8988T (cell line): ENCODE results near the gene MAP3K5.

ENCODE experiments used
- DNase-seq: peaks from one replicate; pipeline ENCODE4 v3.0.0; 2011

MAP3K5 gene

GRCh38 chr6:136749359-136749997 is 42.8 kb downstream of the MAP3K5 start:
- DNase-seq, result no peak

- DNase-seq, result no peak
Measured at GRCh38 chr6:136747507-136747906, 44.8 kb downstream of the MAP3K5 start.

GRCh38 chr6:136745300-136745699 is 47.0 kb downstream of the MAP3K5 start:
- DNase-seq, result no peak

DNA sequence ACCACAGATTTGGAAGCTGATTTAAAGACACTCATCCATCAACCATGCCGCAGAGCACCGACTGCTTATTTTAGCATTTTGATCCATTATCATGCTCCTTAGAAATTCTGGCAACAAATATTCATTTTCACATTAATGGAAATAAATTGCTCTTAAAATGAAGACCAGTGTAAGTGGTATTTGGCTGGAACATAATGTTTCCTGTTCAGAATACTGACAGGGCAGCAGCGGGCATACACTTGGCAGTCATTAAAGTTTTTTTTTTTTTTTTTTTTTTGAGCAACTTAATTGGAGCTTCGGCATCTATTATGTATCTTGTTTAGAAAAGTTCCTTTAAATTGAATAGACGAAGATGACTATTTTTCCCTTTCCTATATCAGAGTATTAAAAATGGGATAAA is 47.4 kb downstream of the MAP3K5 start:
- DNase-seq, result no peak

GRCh38 chr6:136742125-136742524 is 50.2 kb downstream of the MAP3K5 start:
- DNase-seq, result no peak

DNA sequence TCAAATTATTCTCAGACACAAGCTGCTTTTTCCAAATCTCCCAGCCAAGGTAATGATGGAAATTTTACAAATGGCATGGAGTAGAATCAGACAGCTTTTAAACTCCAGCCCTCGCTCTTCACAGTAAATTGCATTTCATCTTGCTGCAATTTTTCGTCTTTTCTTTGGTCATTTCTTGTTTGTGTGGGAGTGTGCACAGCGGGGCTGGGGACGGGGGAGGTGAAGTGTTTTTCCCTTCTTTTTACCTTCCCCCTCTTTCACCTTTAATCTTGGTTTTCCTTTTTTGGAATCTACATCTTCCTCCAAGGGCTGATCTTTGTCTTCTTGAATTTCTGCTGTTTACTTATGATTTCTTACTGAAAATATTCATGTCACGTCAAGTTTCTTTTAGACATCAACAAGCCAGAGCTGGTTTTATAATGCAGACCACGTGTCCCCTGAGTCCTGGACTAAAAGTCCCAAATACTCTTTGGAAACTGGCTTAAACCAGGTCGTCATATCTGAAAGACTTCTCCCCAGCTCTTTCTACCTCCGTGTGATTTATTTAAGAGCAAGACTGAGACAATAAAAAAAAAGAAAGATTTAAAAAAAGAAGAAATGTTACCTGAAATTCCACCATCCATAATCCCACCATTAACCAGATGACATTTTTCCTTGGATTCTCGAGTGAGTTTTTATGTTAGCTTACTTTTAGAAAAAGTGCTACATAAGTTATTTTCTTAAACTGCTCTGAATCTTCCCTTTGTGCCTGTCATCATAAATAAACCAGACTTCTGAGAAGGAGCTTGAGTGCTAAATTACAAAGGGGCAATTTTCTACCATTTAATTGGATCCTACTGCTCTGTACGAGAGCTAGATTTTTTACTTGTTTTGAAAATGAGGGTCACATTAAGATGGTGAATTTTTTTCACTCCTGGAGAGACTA is 52.0 kb downstream of the MAP3K5 start:
- DNase-seq, result no peak

DNA sequence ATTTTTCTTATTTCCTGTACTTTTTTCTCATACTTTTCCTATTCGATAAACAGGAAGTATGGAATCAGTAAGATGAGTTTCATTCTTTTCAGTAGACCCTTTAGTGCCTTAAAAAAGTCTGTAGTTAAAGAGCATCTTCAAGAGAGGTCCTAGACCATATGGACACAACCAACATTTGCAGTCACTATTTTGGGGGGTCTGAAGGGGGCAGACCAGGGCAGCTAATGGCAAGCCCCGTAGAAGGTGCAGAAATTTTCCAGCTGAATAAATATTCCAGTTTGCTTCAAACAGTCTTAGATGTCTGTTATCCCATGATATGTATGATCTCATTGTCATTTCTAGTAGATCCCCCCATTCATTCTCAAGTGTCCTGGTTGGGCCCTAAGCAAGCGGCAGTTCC is 52.8 kb downstream of the MAP3K5 start:
- DNase-seq, result no peak

DNA sequence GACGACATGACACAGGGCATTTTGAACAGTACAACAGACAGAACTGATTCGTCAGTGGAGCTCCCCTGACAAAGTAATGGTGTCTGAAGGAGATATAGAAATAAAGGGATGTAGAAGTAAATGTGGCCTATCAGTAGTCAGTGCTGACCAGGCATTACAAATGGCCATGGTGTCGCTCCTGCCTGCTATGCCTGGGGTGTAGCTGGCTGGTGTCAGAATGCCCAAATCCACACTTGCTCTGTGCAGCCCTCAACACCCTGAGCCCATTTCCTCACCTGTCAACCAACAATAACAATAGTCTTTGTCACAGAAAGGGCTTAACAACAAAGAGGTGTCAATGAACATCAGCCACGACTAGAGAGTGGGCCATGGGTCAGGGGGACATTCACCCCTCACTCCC is 53.2 kb downstream of the MAP3K5 start:
- DNase-seq, result no peak

- DNase-seq, result no peak
Measured at GRCh38 chr6:136738692-136739057, 53.6 kb downstream of the MAP3K5 start.

- no peak for DNase-seq
Measured at GRCh38 chr6:136737871-136738691, 54.2 kb downstream of the MAP3K5 start.

GRCh38 chr6:136737374-136737844 is 54.9 kb downstream of the MAP3K5 start:
- DNase-seq, result no peak

DNA sequence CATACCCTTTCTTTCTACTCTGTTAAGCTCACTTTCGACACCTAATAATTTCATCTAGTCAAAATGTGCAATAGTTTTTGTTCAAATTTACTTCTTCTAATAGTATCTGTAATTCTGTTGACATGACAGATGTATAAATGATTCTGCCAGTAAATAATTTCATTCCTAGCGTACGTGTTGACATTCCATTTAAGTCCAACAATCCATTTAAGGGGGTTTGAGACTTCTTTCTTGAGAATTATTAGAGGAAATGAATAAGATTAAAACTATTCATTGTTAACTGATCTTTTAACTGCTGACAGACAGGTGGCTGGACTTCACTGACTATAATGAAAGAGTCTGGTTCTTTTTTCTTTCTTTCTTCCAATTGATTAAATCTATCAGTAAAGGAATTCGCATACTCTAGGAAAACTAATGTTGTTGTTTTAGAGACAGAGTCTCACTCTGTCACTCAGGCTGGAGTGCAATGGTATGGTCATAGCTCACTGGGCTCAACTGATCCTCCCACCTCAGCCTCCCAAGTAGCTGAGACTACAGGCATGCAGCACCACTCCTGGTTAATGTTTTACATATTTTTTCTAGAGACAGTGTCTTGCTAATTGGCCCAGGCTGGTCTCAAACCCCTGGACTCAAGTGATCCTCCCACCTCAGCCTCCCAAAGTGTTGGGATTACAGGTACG is 55.9 kb downstream of the MAP3K5 start:
- DNase-seq, result no peak

- no peak for DNase-seq
Measured at GRCh38 chr6:136734977-136735376, 57.3 kb downstream of the MAP3K5 start.

- no peak for DNase-seq
Measured at GRCh38 chr6:136732889-136733288, 59.4 kb downstream of the MAP3K5 start.

DNA sequence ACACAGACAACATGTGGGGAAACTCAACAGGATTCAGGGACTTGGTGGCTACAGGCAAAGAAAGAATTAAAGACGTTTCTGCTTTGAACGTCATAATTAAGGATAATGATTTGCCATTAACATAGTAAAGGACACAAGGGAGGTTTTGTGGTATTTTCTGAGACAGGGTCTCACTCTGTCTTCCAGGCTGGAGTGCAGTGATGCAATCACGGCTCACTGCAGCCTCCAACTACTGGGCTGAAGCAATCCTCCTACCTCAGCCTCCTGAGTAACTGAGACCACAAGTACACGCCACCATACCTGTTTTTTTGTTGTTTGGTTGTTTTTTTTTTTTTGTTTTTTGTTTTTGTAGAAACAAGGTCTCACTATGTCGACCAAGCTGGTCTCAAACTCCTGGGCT is 62.4 kb downstream of the MAP3K5 start:
- no peak for DNase-seq

- no peak for DNase-seq
Measured at GRCh38 chr6:136728976-136729515, 63.2 kb downstream of the MAP3K5 start.

- DNase-seq, result no peak
Measured at GRCh38 chr6:136728033-136728939, 64.0 kb downstream of the MAP3K5 start.

DNA sequence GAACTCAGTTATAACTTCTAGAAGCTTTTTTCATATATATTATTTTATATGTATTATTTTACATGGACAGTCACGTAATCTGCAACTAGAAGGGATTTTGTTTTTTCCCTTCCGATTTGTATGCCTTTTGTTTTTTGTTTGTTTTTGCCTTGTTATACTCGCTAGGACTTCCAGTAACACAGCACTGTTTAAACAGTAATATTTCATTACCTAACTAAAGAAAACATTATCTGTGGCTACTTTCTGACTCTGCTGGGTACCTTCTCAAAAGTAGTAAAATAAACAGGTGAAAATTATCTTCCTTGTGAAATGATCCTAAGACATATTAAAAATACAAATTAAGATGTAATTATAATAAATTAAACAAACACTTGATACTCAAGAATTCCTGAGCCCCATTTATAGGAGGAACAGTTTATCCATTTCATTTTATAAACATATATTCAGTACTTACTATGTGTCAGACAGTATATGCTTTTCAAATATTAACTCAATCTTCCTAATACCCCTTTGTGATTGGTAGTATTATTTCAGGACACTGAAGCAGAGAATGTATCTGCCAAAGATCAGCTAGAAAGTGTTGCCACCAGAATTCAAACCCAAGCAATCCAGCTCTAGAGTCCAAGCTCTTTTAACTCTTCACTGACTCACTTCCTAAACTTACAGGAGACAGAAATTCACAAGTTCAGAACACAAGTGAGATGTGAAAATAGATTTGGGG is 65.3 kb downstream of the MAP3K5 start:
- no peak for DNase-seq

DNA sequence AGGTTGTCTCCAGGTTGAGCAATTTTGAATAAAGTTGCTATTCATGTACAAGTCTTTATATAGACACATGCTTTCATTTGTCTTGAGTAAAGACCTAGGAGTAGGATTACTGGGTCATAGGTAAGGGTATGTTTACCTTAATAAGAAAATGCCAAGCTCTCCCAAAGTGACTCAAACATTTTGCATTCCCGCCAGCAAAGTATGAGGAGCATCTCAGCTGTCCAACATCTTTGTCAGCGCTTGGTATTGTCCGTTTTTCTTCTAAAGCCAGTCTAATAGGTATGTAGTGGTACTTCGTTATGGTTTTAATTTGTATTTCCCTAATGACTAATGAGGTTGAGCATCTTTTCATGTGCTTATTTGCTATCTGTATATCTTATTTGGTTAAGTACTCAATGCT is 67.2 kb downstream of the MAP3K5 start:
- no peak for DNase-seq

GRCh38 chr6:136723780-136724179 is 68.5 kb downstream of the MAP3K5 start:
- DNase-seq, result no peak

DNA sequence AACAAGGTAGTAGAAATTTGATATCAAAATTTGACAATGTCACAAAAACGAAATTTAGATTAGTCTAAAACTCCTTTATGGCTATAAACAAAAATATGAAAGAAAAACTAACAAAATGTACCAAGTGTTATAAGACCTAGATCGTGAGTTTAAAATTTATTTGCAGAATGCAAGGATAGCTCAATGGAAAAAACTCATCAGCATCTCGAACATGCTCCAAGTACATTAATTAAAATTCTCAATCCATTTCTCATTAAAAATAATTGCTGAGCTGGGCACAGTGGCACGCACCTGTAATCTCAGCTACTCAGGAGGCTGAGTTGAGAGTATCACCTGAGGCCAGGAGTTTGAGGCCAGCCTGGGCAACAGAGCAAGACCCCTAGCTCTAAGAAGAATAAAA is 70.8 kb downstream of the MAP3K5 start:
- no peak for DNase-seq
